Loucy (cell line): Measurements from ENCODE around the gene PTMA.

Source experiments
- H2AFZ ChIP-seq: fragments of 200-600 bp; sonication (generic); 2 replicates; pipeline ENCODE4 v1.6.0; 2016; ENCODE audit warnings: antibody characterized with exemption, mild to moderate bottlenecking, low read length, moderate library complexity
- H3F3A ChIP-seq: fragments of 200-600 bp; 2 replicates; pipeline ENCODE4 v1.6.0; 2016; ENCODE audit warnings: antibody characterized with exemption, low read depth, mild to moderate bottlenecking
- H3K27me3 ChIP-seq: fragments of 200-600 bp; sonication (generic); 2 replicates; pipeline ENCODE4 v1.6.1; 2014; ENCODE audit warnings: low read length, mild to moderate bottlenecking; ENCODE audit not compliant: insufficient read depth, poor library complexity, severe bottlenecking
- H3K36me3 ChIP-seq: fragments of 200-600 bp; sonication (generic); 2 replicates; pipeline ENCODE4 v1.6.1; 2016; ENCODE audit warnings: low read length; ENCODE audit not compliant: insufficient read depth
- H3K4me1 ChIP-seq: fragments of 200-600 bp; sonication (generic); 2 replicates; pipeline ENCODE4 v1.5.1; 2014; ENCODE audit warnings: low read length, mild to moderate bottlenecking; ENCODE audit not compliant: insufficient read depth, poor library complexity, severe bottlenecking
- H3K4me2 ChIP-seq: fragments of 200-600 bp; sonication (generic); 2 replicates; pipeline ENCODE4 v1.6.0; 2014; ENCODE audit warnings: antibody characterized with exemption, low read length, low read depth, mild to moderate bottlenecking; ENCODE audit not compliant: poor library complexity, severe bottlenecking
- H3K4me3 ChIP-seq: fragments of 200-600 bp; sonication (generic); 2 replicates; pipeline ENCODE4 v1.5.1; 2014; ENCODE audit warnings: low read length, mild to moderate bottlenecking, mixed read lengths; ENCODE audit not compliant: poor library complexity, severe bottlenecking
- H3K79me2 ChIP-seq: fragments of 200-600 bp; sonication (generic); 2 replicates; pipeline ENCODE4 v1.6.1; 2014; ENCODE audit warnings: low read length; ENCODE audit not compliant: insufficient read depth
- H3K9ac ChIP-seq: fragments of 200-600 bp; sonication (generic); 2 replicates; pipeline ENCODE4 v1.6.0; 2014; ENCODE audit warnings: mild to moderate bottlenecking, low read depth, low read length, moderate library complexity; ENCODE audit not compliant: poor library complexity, severe bottlenecking
- H3K9me2 ChIP-seq: fragments of 200-600 bp; sonication (generic); replicated peaks from 2 replicates; pipeline ENCODE4 v1.6.1; 2016; ENCODE audit warnings: low read depth, low read length, mixed read lengths
- H3K9me3 ChIP-seq: fragments of 200-600 bp; sonication (generic); 2 replicates; pipeline ENCODE4 v1.6.1; 2014; ENCODE audit warnings: mild to moderate bottlenecking, antibody characterized with exemption, low read length, low read depth; ENCODE audit not compliant: insufficient read depth
- H4K20me1 ChIP-seq: fragments of 200-600 bp; sonication (generic); 2 replicates; pipeline ENCODE4 v1.6.0; 2014; ENCODE audit warnings: antibody characterized with exemption, low read length, mild to moderate bottlenecking; ENCODE audit not compliant: insufficient read depth, poor library complexity, severe bottlenecking
- CTCF ChIP-seq: fragments of 200-600 bp; sonication (generic); conservative IDR thresholded peaks from 2 replicates; pipeline ENCODE4 v1.5.1; 2014; ENCODE audit warnings: mild to moderate bottlenecking, antibody characterized with exemption, low read length
- EZH2phosphoT487 ChIP-seq: fragments of 200-600 bp; IDR thresholded peaks from 2 replicates; pipeline ENCODE4 v1.6.1; 2018; ENCODE audit warnings: antibody characterized with exemption, mild to moderate bottlenecking, moderate library complexity, borderline replicate concordance

Gene PTMA

GRCh38 chr2:231704017-231704416 is 4.3 kb upstream of the PTMA start:
- no peaks in the 10 kb centered on the region for H3F3A ChIP-seq
- no peak for TF ChIP-seq EZH2phosphoT487
- TF ChIP-seq CTCF = no peak
- H3K9me2 ChIP-seq = no peaks in the 10 kb centered on the region
- H3K27me3 ChIP-seq = peaks cover 11% of the 10 kb centered on the region
- H3K79me2 ChIP-seq = peaks cover 50% of the 10 kb centered on the region
- peaks cover 5% of the 10 kb centered on the region for H3K36me3 ChIP-seq
- peak overlapping the region; percentile 5 for H3K9ac ChIP-seq
- no peak overlapping the region for H2AFZ ChIP-seq
- peaks cover 10% of the 10 kb centered on the region for H3K4me1 ChIP-seq
- H4K20me1 ChIP-seq = peaks cover 9% of the 10 kb centered on the region
- H3K4me3 ChIP-seq = no peak overlapping the region
- H3K9me3 ChIP-seq = no peaks in the 10 kb centered on the region
- peak overlapping the region; percentile 16 for H3K4me2 ChIP-seq

GRCh38 chr2:231706731-231707624 is 1.3 kb upstream of the PTMA start:
- peaks cover 31% of the 10 kb centered on the region for H3K36me3 ChIP-seq
- H3K4me2 ChIP-seq = peak overlapping the region; percentile 81
- TF ChIP-seq CTCF (peak; percentile 96), EZH2phosphoT487 (no peak)
- no peaks in the 10 kb centered on the region for H3K9me3 ChIP-seq
- peak overlapping the region; percentile 100 for H3K9ac ChIP-seq
- peaks cover 37% of the 10 kb centered on the region for H4K20me1 ChIP-seq
- H3K27me3 ChIP-seq = peaks cover 38% of the 10 kb centered on the region
- peaks cover 19% of the 10 kb centered on the region for H3K4me1 ChIP-seq
- H2AFZ ChIP-seq = peak overlapping the region; percentile 60
- peaks cover 79% of the 10 kb centered on the region for H3K79me2 ChIP-seq
- H3F3A ChIP-seq = peaks cover 10% of the 10 kb centered on the region; the same call in 1 of the 2 replicates
- H3K4me3 ChIP-seq = peak overlapping the region; percentile 92
- H3K9me2 ChIP-seq = no peaks in the 10 kb centered on the region

GRCh38 chr2:231707625-231707926 is 749 bp upstream of the PTMA start:
- Histone ChIP-seq H3F3A (peaks cover 16% of the 10 kb centered on the region), H2AFZ (peak overlapping the region; percentile 60), H3K79me2 (peaks cover 85% of the 10 kb centered on the region), H3K4me1 (peaks cover 25% of the 10 kb centered on the region), H3K4me3 (peak overlapping the region; percentile 92), H3K9me3 (no peaks in the 10 kb centered on the region), H4K20me1 (peaks cover 43% of the 10 kb centered on the region), H3K9ac (peak overlapping the region; percentile 100), H3K9me2 (no peaks in the 10 kb centered on the region), H3K36me3 (peaks cover 37% of the 10 kb centered on the region), H3K4me2 (peak overlapping the region; percentile 75), H3K27me3 (peaks cover 44% of the 10 kb centered on the region)
- TF ChIP-seq CTCF (no peak), EZH2phosphoT487 (no peak)
